ENCODE data around the gene PRKACG. TPM values are rescaled to one million over a fixed set of nuclear protein-coding genes. Genes with fewer than 3 reads are reported as not detected.
"Not testable (repeated sequence)": the region's sequence is repeated elsewhere in the genome, so short reads cannot be mapped to it uniquely, and the experiment has no call there.

Gene PRKACG
- polyA plus RNA-seq, 3 donors, result not detected

GRCh38 chr9:69027355-69028097 lies 13.6 kb upstream of the PRKACG start:
- DNase-seq (ENCODE audit: low read depth in 3 of 3, low spot score in 2 of 3), result peak; percentile 40 to 41 (median 40)

- no peak for DNase-seq (ENCODE audit: low read depth in 3 of 3, low spot score in 2 of 3)
Observed at GRCh38 chr9:69023650-69024049, 9.7 kb upstream of the PRKACG start.

- DNase-seq (ENCODE audit: low read depth in 3 of 3, low spot score in 2 of 3), result no peak
Observed at GRCh38 chr9:69020301-69021145, 6.6 kb upstream of the PRKACG start.

GRCh38 chr9:69019808-69020207 lies 5.9 kb upstream of the PRKACG start:
- DNase-seq (ENCODE audit: low read depth in 3 of 3, low spot score in 2 of 3), result no peak

GRCh38 chr9:69018737-69019136 lies 4.8 kb upstream of the PRKACG start:
- no peak for DNase-seq (ENCODE audit: low read depth in 3 of 3, low spot score in 2 of 3)

- DNase-seq (ENCODE audit: low read depth in 3 of 3, low spot score in 2 of 3), result no peak
Observed at GRCh38 chr9:69016191-69017096, 2.5 kb upstream of the PRKACG start.

DNA sequence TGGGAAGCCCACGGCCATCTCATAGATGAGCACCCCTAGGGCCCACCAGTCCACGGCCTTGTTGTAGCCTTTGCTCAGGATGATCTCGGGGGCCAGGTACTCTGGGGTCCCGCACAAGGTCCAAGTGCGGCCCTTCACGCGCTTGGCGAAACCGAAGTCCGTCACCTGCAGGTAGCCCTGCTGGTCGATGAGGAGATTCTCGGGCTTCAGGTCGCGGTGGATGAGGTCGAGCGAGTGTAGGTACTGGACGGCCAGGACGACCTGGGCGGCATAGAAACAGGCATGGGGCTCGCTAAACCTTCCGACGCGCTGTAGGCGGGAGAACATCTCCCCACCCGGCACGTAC lies 558 bp downstream of the PRKACG start:
- DNase-seq (ENCODE audit: low read depth in 3 of 3, low spot score in 2 of 3), result no peak

GRCh38 chr9:69012696-69013381 lies 1.1 kb downstream of the PRKACG start:
- DNase-seq (ENCODE audit: low read depth in 3 of 3, low spot score in 2 of 3), result no peak

GRCh38 chr9:69009708-69010107 lies 4.2 kb downstream of the PRKACG start:
- no peak for DNase-seq (ENCODE audit: low read depth in 3 of 3, low spot score in 2 of 3)

- no peak for DNase-seq (ENCODE audit: low read depth in 3 of 3, low spot score in 2 of 3)
Observed at GRCh38 chr9:69004836-69005235, 9.1 kb downstream of the PRKACG start.

DNA sequence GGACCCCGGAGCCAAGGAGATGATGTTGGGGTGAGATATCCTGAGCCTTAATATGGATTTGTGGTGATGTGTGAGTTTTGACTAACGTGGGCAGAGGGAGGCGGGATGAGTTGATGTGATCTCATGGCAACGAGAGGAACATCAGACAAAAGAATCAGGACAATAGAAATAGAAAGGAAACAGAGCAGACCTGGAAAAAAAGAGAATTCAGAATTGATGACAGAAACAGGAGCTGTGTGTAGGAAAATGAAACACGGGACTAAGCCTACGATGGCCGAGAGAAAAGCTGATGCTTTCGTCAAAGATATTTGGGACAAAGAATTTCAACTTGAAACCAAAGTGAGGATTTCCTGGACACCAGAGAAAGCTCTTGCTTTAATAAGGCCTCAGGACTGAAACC lies 10.9 kb downstream of the PRKACG start:
- DNase-seq (ENCODE audit: low read depth in 3 of 3, low spot score in 2 of 3), result no peak

GRCh38 chr9:69001921-69002320 lies 12.0 kb downstream of the PRKACG start:
- DNase-seq (ENCODE audit: low read depth in 3 of 3, low spot score in 2 of 3), result no peak

DNA sequence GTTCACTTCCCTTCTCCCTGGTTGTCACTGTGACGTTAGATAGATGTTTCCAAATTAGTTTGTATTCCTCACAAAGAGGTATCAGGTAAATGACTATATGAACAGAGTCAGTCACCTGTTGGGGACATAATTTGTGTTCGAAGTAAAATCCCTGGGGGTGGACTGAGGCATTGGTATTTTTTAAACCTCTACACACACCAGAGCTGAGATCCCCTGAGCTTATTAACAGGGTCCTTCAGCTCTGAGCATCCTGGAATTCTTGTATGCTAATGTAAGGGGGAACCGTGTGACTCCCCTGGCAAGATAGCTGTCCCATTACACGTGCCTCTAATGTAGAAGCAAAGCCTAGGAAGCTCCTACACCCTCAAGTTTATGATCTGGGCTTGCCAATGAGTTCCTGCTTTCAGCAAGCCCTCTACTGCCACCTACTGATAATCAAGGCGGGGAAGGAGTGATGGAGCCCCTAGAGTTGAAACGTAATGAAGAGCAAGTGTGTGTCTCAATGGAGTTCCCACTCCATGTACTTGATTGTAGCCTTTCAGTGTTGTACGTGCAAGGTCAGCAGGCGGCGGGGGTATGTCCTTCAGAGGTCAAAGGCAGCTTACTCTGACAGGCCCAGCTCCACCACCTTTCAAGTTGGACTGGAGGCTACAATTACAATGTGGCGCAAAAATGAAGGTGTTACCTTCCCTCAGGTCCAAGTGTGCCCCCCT lies 14.4 kb downstream of the PRKACG start:
- peak; percentile 56 to 70 (median 65) for DNase-seq (ENCODE audit: low read depth in 3 of 3, low spot score in 2 of 3)

DNA sequence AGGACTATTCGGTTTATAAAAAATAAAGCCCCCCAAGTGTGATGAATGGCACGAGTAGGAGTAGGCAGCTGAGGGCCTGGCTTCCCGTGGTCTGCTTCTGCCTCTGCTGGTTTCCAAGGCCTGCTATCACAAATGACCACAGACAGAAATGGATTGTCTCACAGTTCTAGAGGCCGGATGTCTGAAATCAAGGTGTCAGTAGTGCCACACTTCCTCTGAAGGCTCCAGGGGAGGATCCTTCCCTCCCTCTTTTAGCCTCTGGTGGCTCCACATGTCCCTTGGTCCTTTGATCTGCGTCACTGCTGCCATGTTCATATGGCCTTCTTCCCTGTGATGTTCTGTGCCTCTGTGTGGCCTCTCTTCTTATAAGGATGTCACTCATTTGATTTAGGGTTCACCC lies 15.1 kb downstream of the PRKACG start:
- no peak for DNase-seq (ENCODE audit: low read depth in 3 of 3, low spot score in 2 of 3)

GRCh38 chr9:68998385-68998784 lies 15.5 kb downstream of the PRKACG start:
- no peak for DNase-seq (ENCODE audit: low read depth in 3 of 3, low spot score in 2 of 3)

- no peak for DNase-seq (ENCODE audit: low read depth in 3 of 3, low spot score in 2 of 3)
Observed at GRCh38 chr9:68997666-68998065, 16.2 kb downstream of the PRKACG start.

- DNase-seq (ENCODE audit: low read depth in 3 of 3, low spot score in 2 of 3), result no peak
Observed at GRCh38 chr9:68996462-68996861, 17.5 kb downstream of the PRKACG start.

DNA sequence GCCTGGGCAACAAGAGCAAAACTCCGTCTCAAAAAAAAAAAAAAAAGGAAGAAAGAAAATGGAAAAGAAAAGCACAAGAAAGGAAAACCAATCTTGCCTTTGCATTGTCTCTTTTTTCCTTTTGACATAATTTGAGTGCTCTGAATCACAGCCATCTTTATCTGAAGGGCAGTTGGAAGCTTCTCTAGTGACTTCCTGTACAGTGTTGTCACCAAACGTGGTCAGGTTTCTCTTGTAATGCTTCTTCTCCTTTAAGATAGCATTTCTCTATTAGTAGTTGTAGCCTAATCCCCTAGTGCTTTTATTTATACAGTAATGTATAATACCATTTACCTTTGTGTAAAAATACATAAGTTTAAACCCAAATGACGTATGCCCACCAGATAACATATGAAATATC lies 18.1 kb downstream of the PRKACG start:
- DNase-seq (ENCODE audit: low read depth in 3 of 3, low spot score in 2 of 3), result no peak

DNA sequence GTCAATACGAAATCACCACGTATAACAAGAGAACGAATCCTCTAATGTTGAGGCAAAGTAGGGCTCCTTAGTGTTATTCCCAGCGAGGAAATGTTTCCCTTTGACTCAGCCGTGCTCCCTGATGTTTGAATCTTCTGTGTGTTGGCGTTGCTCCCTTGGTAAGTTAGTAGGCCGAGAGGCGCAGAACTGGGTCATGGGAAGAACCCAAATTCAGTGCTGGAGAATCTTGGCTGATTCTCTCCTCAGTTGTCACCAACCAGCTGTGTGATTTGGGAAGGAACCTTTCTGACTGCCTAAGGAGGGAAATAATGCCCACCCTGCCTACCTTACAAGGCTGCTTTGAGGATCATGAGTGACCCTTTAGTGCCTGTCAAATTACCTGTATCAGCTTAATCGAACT lies 22.5 kb downstream of the PRKACG start:
- no peak for DNase-seq (ENCODE audit: low read depth in 3 of 3, low spot score in 2 of 3)

- DNase-seq (ENCODE audit: low read depth in 3 of 3, low spot score in 2 of 3), result not testable (repeated sequence)
Observed at GRCh38 chr9:68986949-68987348, 27.0 kb downstream of the PRKACG start.

All from right renal cortex interstitium (tissue), 3 donors.